ENCODE data around the gene PIEZO2.

The PIEZO2 gene

DNA sequence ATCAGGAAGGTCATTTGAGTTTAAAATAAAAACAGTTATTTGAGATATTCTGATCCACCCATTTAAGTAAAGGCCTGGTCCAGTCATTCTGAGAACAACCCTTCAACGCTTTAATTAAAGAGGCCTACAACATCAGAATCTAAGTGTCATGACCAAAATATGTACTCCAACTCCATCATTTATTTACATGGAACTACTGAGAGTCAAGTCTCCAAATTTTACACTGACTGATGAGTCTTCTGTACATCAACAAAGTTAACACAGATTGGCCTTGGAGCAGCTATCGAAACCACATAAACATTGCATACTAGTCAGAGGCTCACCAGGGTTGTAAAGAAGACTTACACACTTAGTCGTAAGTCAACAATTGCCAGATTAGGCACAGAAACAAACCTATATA is 37.1 kb downstream of the PIEZO2 start:
- DNase-seq (ENCODE audit: low spot score) = no peak
- TF ChIP-seq CTCF (IDR thresholded peaks at IDR 0.05; ENCODE audit: extremely low read depth, missing control alignments) = no peak

GRCh38 chr18:11110509-11110908 is 38.9 kb downstream of the PIEZO2 start:
- TF ChIP-seq CTCF (IDR thresholded peaks at IDR 0.05; ENCODE audit: extremely low read depth, missing control alignments) = no peak

GRCh38 chr18:11108947-11109346 is 40.4 kb downstream of the PIEZO2 start:
- TF ChIP-seq CTCF (IDR thresholded peaks at IDR 0.05; ENCODE audit: extremely low read depth, missing control alignments) = no peak
- no peak for DNase-seq (ENCODE audit: low spot score)

More at GRCh38 chr18:11110509-11110908, 38.9 kb downstream of the PIEZO2 start:
- DNase-seq (ENCODE audit: low spot score) = no peak

DNA sequence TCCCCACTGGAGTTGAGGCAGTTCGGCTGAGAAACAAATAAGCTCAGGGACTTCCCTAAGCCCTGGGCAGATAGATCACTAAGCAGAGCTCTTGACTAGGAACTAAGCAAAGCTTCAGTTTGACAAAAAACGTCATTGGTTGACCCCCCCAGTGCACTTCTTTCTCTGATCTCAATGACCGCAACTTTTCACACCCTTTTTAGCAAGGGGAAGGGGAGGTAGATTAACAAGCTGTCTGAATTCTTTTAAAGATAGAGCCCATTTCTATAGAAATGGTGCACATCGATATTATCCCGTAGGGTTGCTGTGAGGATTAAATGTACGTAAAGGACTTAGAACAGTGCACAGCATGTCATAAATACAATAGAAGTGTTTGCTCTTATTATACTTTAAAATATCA is 42.5 kb downstream of the PIEZO2 start:
- no peak for DNase-seq (ENCODE audit: low spot score)
- no peak for TF ChIP-seq CTCF (IDR thresholded peaks at IDR 0.05; ENCODE audit: extremely low read depth, missing control alignments)

DNA sequence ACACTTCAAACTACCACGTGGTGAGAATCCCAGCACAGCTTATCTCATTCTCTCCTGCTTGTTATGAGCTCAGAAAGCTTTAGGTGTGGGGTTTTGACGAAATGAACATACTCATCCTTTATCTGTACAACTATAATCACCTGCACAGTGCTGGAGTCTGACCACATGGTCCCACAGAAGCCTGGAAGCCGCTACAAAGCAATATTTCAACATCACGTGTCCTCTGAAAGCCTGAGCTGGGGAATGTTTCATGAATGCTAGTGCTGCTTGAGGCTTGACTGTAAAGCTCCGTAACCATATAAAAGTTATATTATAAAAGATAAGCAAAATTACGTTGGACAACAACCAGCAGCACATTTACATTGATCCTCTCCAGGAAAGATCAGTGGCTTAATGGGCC is 43.9 kb downstream of the PIEZO2 start:
- TF ChIP-seq CTCF (IDR thresholded peaks at IDR 0.05; ENCODE audit: extremely low read depth, missing control alignments) = no peak
- DNase-seq (ENCODE audit: low spot score) = no peak

DNA sequence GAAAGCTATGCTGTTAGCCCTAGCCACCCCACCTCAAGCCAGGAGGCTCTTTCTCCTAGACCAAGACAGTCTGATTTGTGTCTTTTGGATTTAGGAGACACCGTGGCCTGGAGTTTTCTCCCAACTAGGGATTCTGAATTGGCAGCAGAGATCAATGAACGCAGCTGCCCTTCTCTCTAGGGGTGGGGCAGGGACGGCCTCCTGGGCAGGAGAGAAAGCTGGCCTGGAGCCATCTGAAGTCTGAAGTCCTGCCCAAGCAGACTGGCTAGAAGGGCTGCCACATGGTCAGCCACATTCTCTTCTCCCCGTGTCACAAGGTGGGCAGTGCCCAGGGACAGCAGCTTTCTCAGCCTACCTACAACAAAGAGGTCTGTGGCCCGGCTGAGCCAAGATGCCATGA is 45.1 kb downstream of the PIEZO2 start:
- no peak for DNase-seq (ENCODE audit: low spot score)
- no peak for TF ChIP-seq CTCF (IDR thresholded peaks at IDR 0.05; ENCODE audit: extremely low read depth, missing control alignments)

GRCh38 chr18:11096839-11097750 is 52.3 kb downstream of the PIEZO2 start:
- no peak for DNase-seq (ENCODE audit: low spot score)
- TF ChIP-seq CTCF (IDR thresholded peaks at IDR 0.05; ENCODE audit: extremely low read depth, missing control alignments) = no peak
